Measurements from ENCODE around the gene RBM45.
"Not testable (repeated sequence)": the region's sequence is repeated elsewhere in the genome, so short reads cannot be mapped to it uniquely, and the experiment has no call there.

The RBM45 gene

GRCh38 chr2:178108176-178108575 lies 4.1 kb upstream of the RBM45 start:
- DNase-seq: no peak

GRCh38 chr2:178109813-178110212 lies 2.4 kb upstream of the RBM45 start:
- no peak for DNase-seq

GRCh38 chr2:178110681-178111080 lies 1.6 kb upstream of the RBM45 start:
- DNase-seq: no peak

GRCh38 chr2:178111743-178112142 lies 494 bp upstream of the RBM45 start:
- DNase-seq: no peak

- DNase-seq: no peak
Measured at GRCh38 chr2:178114462-178114861, 2.2 kb downstream of the RBM45 start.

GRCh38 chr2:178115271-178115670 lies 3.0 kb downstream of the RBM45 start:
- DNase-seq: no peak

- no peak for DNase-seq
Measured at GRCh38 chr2:178117725-178118124, 5.5 kb downstream of the RBM45 start.

GRCh38 chr2:178119179-178119922 lies 7.1 kb downstream of the RBM45 start:
- no peak for DNase-seq

- no peak for DNase-seq
Measured at GRCh38 chr2:178123163-178123562, 10.9 kb downstream of the RBM45 start.

- DNase-seq: no peak
Measured at GRCh38 chr2:178125125-178125524, 12.9 kb downstream of the RBM45 start.

GRCh38 chr2:178125862-178126261 lies 13.6 kb downstream of the RBM45 start:
- no peak for DNase-seq

- no peak for DNase-seq
Measured at GRCh38 chr2:178128836-178129630, 16.8 kb downstream of the RBM45 start.

GRCh38 chr2:178136321-178137025 lies 24.2 kb downstream of the RBM45 start:
- DNase-seq: no peak

GRCh38 chr2:178142274-178143065 lies 30.2 kb downstream of the RBM45 start:
- DNase-seq: no peak

- DNase-seq: no peak
Measured at GRCh38 chr2:178143481-178143880, 31.2 kb downstream of the RBM45 start.

GRCh38 chr2:178152033-178152432 lies 39.8 kb downstream of the RBM45 start:
- no peak for DNase-seq

- DNase-seq: no peak
Measured at GRCh38 chr2:178152542-178152941, 40.3 kb downstream of the RBM45 start.

- DNase-seq: no peak
Measured at GRCh38 chr2:178152977-178153376, 40.7 kb downstream of the RBM45 start.

- not testable (repeated sequence) for DNase-seq
Measured at GRCh38 chr2:178153878-178154277, 41.6 kb downstream of the RBM45 start.

- DNase-seq: no peak
Measured at GRCh38 chr2:178155524-178155923, 43.3 kb downstream of the RBM45 start.

- DNase-seq: no peak
Measured at GRCh38 chr2:178157574-178157973, 45.3 kb downstream of the RBM45 start.

- DNase-seq: no peak
Measured at GRCh38 chr2:178159966-178160365, 47.7 kb downstream of the RBM45 start.

GRCh38 chr2:178160601-178161000 lies 48.4 kb downstream of the RBM45 start:
- DNase-seq: no peak
